ENCODE data around the gene TESK2. TPM values are rescaled to one million over a fixed set of nuclear protein-coding genes. Genes with fewer than 3 reads are reported as not detected.

The TESK2 gene
- total and polyA plus RNA-seq, 2 of the 13 experiments (the other 11 are each of a cell fraction or from before 2014, with no cell fraction given), result 5.5 to 9.6 TPM

DNA sequence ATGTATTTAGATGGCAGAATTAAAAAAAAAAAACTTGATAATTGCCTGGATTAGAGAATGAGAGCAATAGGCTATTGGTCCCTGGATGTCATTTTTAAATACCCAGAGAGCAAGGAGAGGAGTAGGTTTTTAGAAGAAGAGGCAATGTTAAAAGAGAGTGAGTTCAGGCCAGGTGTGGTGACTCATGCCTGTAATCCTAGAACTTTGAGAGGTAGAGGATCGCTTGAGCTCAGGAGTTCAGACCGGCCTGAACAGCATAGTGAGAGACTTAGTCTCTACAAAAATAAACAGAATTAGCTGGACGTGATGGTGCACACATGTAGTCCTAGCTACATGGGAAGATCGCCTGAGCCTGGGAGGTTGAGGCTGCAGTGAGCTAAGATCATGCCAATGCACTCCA, 134.8 kb downstream of the TESK2 start:
- Histone ChIP-seq H3K79me2 (ENCODE audit: insufficient read depth, low read length) (no peaks in the 10 kb centered on the region), H3K4me1 (ENCODE audit: insufficient read depth, low read length) (peaks cover 42% of the 10 kb centered on the region), H3K27me3 (ENCODE audit: control insufficient read depth in 1 of 2, insufficient read depth in 2 of 2, low read length in 2 of 2) (no peaks in the 10 kb centered on the region), H3K9me3 (ENCODE audit: low read length) (no peaks in the 10 kb centered on the region), H4K20me1 (ENCODE audit: insufficient read depth, low read length) (no peaks in the 10 kb centered on the region), H3K4me3 (replicated peaks in 1 of 3; ENCODE audit: insufficient read depth in 1 of 3, low read depth in 2 of 3, low read length in 3 of 3) (peak overlapping the region in 1 of 3 experiments; percentile 12; a peak in 1 of 6 replicates), H3K27ac (ENCODE audit: extremely low read length, insufficient read depth, low read length) (peak overlapping the region; percentile 53), H3K36me3 (replicated peaks in 1 of 2; ENCODE audit: control insufficient read depth in 1 of 2, insufficient read depth in 2 of 2, low read length in 2 of 2) (no peaks in the 10 kb centered on the region), H2AFZ (ENCODE audit: low read length) (no peak overlapping the region), H3K9ac (ENCODE audit: insufficient read depth, low read depth, low read length) (peak overlapping the region; percentile 3; the same call in 1 of the 2 replicates), H3K4me2 (ENCODE audit: low read depth, low read length) (peak overlapping the region; percentile 42)
- BruUV-seq (replicated peaks), result no TSS peak
- peak; percentile 92 for ATAC-seq
- FAIRE-seq, result peak; percentile 72
- POLR2A ChIA-PET, result interaction anchor here (1.1 to 3.1 kb wide), 7 partner anchors 11 to 166 kb away, joined by 3 to 23 read pairs (median 5); partner anchors contain the start of genes CCDC163, MMACHC, MUTYH and PRDX1
- WGBS (ENCODE audit: low lambda C conversion rate), result 14% methylated on average over 4 of the region's 4 CpGs
- CTCF ChIA-PET (ENCODE audit: low intra/inter-chr PET ratio, low total read pairs), result interaction anchor here (0.6 kb wide), 1 partner anchor 23 kb away, joined by 3 read pairs; no protein-coding TSS in a partner anchor
- in situ Hi-C loops (cut with HindIII; ENCODE audit: extremely low pct_ligation_motif_present, low pct_unique_long_range_greater_than_20kb), result loop anchor here (5.0 to 25.0 kb wide), 2 partner anchors 136 to 231 kb away; partner anchors contain the start of genes NASP and TESK2
- intact Hi-C loops (cut with micrococcal nuclease; ENCODE audit: unreplicated experiment), result loop anchor here (5.0 kb wide), 1 partner anchor 216 kb away; no protein-coding TSS in a partner anchor
- peak; percentile 68 for DNase-seq (ENCODE audit: low spot score)
- no peak for TF ChIP-seq ZSCAN29 (CRISPR knock-in tag; conservative IDR thresholded peaks at IDR 0.05)
- peak; percentile 24; the same call in 1 of the 2 replicates for TF ChIP-seq ERF (CRISPR knock-in tag; IDR thresholded peaks at IDR 0.05)
- TF ChIP-seq HOXA7 (CRISPR knock-in tag; IDR thresholded peaks at IDR 0.05), result no peak
- TF ChIP-seq, protein P1, sequence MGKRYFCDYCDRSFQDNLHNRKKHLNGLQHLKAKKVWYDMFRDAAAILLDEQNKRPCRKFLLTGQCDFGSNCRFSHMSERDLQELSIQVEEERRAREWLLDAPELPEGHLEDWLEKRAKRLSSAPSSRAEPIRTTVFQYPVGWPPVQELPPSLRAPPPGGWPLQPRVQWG (CRISPR knock-in tag; IDR thresholded peaks at IDR 0.05; ENCODE audit: borderline replicate concordance, low read depth), result no peak
- TF ChIP-seq NCOA2 (CRISPR knock-in tag; IDR thresholded peaks at IDR 0.05), result no peak
- no peak for TF ChIP-seq RARG (CRISPR knock-in tag; IDR thresholded peaks at IDR 0.05; ENCODE audit: low read depth)
- no peak for TF ChIP-seq HDAC2 (CRISPR knock-in tag; IDR thresholded peaks at IDR 0.05)
- TF ChIP-seq, protein P2, sequence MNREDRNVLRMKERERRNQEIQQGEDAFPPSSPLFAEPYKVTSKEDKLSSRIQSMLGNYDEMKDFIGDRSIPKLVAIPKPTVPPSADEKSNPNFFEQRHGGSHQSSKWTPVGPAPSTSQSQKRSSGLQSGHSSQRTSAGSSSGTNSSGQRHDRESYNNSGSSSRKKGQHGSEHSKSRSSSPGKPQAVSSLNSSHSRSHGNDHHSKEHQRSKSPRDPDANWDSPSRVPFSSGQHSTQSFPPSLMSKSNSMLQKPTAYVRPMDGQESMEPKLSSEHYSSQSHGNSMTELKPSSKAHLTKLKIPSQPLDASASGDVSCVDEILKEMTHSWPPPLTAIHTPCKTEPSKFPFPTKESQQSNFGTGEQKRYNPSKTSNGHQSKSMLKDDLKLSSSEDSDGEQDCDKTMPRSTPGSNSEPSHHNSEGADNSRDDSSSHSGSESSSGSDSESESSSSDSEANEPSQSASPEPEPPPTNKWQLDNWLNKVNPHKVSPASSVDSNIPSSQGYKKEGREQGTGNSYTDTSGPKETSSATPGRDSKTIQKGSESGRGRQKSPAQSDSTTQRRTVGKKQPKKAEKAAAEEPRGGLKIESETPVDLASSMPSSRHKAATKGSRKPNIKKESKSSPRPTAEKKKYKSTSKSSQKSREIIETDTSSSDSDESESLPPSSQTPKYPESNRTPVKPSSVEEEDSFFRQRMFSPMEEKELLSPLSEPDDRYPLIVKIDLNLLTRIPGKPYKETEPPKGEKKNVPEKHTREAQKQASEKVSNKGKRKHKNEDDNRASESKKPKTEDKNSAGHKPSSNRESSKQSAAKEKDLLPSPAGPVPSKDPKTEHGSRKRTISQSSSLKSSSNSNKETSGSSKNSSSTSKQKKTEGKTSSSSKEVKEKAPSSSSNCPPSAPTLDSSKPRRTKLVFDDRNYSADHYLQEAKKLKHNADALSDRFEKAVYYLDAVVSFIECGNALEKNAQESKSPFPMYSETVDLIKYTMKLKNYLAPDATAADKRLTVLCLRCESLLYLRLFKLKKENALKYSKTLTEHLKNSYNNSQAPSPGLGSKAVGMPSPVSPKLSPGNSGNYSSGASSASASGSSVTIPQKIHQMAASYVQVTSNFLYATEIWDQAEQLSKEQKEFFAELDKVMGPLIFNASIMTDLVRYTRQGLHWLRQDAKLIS (CRISPR knock-in tag; IDR thresholded peaks at IDR 0.05), result no peak
- no peak for TF ChIP-seq ZBTB7B (CRISPR knock-in tag; IDR thresholded peaks at IDR 0.05)
- TF ChIP-seq ONECUT2 (CRISPR knock-in tag; IDR thresholded peaks at IDR 0.05), result no peak
- TF ChIP-seq, protein P3, sequence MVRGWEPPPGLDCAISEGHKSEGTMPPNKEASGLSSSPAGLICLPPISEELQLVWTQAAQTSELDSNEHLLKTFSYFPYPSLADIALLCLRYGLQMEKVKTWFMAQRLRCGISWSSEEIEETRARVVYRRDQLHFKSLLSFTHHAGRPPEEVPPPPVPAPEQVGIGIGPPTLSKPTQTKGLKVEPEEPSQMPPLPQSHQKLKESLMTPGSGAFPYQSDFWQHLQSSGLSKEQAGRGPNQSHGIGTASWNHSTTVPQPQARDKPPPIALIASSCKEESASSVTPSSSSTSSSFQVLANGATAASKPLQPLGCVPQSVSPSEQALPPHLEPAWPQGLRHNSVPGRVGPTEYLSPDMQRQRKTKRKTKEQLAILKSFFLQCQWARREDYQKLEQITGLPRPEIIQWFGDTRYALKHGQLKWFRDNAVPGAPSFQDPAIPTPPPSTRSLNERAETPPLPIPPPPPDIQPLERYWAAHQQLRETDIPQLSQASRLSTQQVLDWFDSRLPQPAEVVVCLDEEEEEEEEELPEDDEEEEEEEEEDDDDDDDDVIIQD (CRISPR knock-in tag; IDR thresholded peaks at IDR 0.05; ENCODE audit: low read depth), result peak; percentile 12; the same call in 1 of the 2 replicates
- TF ChIP-seq, protein P4, sequence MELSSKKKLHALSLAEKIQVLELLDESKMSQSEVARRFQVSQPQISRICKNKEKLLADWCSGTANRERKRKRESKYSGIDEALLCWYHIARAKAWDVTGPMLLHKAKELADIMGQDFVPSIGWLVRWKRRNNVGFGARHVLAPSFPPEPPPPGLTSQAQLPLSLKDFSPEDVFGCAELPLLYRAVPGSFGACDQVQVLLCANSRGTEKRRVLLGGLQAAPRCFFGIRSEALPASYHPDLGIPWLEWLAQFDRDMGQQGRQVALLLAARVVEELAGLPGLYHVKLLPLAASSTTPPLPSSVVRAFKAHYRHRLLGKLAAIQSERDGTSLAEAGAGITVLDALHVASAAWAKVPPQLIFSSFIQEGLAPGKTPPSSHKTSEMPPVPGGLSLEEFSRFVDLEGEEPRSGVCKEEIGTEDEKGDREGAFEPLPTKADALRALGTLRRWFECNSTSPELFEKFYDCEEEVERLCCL (CRISPR knock-in tag; IDR thresholded peaks at IDR 0.05; ENCODE audit: borderline replicate concordance), result no peak
- TF ChIP-seq RARA (CRISPR knock-in tag; IDR thresholded peaks at IDR 0.05), result 0 out of 2 replicates have a peak, but pooled peaks have one; percentile 22
- TF ChIP-seq, protein P5, sequence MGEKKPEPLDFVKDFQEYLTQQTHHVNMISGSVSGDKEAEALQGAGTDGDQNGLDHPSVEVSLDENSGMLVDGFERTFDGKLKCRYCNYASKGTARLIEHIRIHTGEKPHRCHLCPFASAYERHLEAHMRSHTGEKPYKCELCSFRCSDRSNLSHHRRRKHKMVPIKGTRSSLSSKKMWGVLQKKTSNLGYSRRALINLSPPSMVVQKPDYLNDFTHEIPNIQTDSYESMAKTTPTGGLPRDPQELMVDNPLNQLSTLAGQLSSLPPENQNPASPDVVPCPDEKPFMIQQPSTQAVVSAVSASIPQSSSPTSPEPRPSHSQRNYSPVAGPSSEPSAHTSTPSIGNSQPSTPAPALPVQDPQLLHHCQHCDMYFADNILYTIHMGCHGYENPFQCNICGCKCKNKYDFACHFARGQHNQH (CRISPR knock-in tag; IDR thresholded peaks at IDR 0.05), result 0 out of 2 replicates have a peak, but pooled peaks have one; percentile 19
- no peak for TF ChIP-seq TAF15 (IDR thresholded peaks at IDR 0.05; ENCODE audit: low read depth, low read length, poor library complexity, severe bottlenecking)
- no peak for TF ChIP-seq PAWR (CRISPR knock-in tag; IDR thresholded peaks at IDR 0.05; ENCODE audit: borderline replicate concordance)
- TF ChIP-seq XBP1 (CRISPR knock-in tag; IDR thresholded peaks at IDR 0.05), result no peak
